NCI-H2196 (cell line): ENCODE results near the gene ANKRD11.
"Not testable (repeated sequence)": the region's sequence is repeated elsewhere in the genome, so short reads cannot be mapped to it uniquely, and the experiment has no call there.

ENCODE experiments used
- DNase-seq: peaks from one replicate; lab custom pipeline; 2025; ENCODE audit not compliant: unreplicated experiment; lab: John Stamatoyannopoulos, UW

Gene ANKRD11

GRCh38 chr16:89304181-89304851, 186.0 kb downstream of the ANKRD11 start:
- no peak for DNase-seq

GRCh38 chr16:89303617-89304016, 186.7 kb downstream of the ANKRD11 start:
- no peak for DNase-seq

GRCh38 chr16:89300976-89301360, 189.4 kb downstream of the ANKRD11 start:
- DNase-seq, result no peak

GRCh38 chr16:89300311-89300975, 189.9 kb downstream of the ANKRD11 start:
- no peak for DNase-seq

GRCh38 chr16:89299357-89300111, 190.8 kb downstream of the ANKRD11 start:
- DNase-seq, result not testable (repeated sequence)

GRCh38 chr16:89298623-89299225, 191.6 kb downstream of the ANKRD11 start:
- DNase-seq, result no peak

GRCh38 chr16:89297910-89298545, 192.3 kb downstream of the ANKRD11 start:
- DNase-seq, result no peak

GRCh38 chr16:89297156-89297874, 193.0 kb downstream of the ANKRD11 start:
- DNase-seq, result no peak

GRCh38 chr16:89295915-89296314, 194.4 kb downstream of the ANKRD11 start:
- no peak for DNase-seq

- no peak for DNase-seq
Observed at GRCh38 chr16:89295071-89295900, 195.1 kb downstream of the ANKRD11 start.

GRCh38 chr16:89294486-89294885, 195.9 kb downstream of the ANKRD11 start:
- DNase-seq, result no peak

- no peak for DNase-seq
Observed at GRCh38 chr16:89293276-89294143, 196.9 kb downstream of the ANKRD11 start.

GRCh38 chr16:89292443-89293078, 197.8 kb downstream of the ANKRD11 start:
- no peak for DNase-seq

- DNase-seq, result no peak
Observed at GRCh38 chr16:89291776-89292175, 198.6 kb downstream of the ANKRD11 start.

- no peak for DNase-seq
Observed at GRCh38 chr16:89291363-89291762, 199.0 kb downstream of the ANKRD11 start.

- DNase-seq, result no peak
Observed at GRCh38 chr16:89290887-89291286, 199.5 kb downstream of the ANKRD11 start.

- no peak for DNase-seq
Observed at GRCh38 chr16:89290472-89290871, 199.9 kb downstream of the ANKRD11 start.
